HG02840 (cell line): ENCODE data around the gene LCN1.
"Not testable (repeated sequence)": the region's sequence is repeated elsewhere in the genome, so short reads cannot be mapped to it uniquely, and the experiment has no call there.

Experiments used
- ATAC-seq: cut with Tn5 transposase; IDR thresholded peaks from one replicate; pipeline ENCODE4 v1.9.1; 2021; ENCODE audit warnings: mild to moderate bottlenecking, moderate library complexity, moderate number of reproducible peaks; ENCODE audit not compliant: unreplicated experiment, low FRiP score

Gene LCN1

DNA sequence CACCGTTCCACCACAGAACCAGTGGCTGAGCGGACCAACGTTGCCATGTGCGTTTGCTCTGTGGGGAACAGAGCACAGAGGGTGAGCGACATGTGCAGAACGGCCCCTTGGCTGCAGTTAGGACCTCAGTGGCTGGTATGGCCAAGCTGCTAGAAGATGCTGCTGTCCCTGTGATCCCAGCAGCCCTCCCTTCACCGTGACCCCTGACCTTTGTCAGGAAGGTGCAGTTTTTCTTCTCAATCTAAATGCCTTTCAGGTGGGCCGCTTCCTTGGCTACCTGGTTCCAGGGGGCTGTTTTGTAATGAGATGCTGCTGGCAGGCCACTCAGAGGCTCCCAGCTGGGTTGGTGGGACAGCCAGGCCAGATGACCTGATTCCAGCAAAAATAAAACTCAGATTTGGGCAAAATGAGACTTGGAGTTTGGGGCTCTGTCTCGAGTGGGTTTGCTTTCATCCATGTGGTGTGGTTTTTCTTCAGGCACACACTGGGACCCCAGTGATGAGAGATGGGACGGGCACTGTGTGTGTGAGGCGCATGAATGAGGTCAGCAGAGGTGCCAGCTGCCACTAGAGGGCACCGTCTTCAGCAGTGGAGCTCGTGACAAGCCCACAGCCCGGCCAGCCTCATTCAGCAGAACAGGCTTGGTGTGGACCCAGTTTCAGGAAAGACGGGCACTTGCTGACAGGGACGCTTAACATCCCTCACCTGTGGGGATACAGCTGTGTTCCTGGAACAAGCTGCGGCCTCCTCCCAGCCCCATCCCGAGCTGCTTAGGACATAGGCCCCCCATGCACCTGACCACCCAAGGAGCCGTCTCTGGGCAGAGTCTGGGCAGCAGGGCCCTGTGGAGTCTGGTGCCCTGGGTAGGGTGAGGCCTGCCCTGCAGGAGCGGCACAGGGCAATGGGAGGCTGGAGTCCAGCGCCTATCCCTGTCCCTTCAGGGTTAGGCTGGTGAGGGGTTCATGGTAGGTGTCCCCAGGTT, 16.7 kb upstream of the LCN1 start:
- no peak for ATAC-seq

DNA sequence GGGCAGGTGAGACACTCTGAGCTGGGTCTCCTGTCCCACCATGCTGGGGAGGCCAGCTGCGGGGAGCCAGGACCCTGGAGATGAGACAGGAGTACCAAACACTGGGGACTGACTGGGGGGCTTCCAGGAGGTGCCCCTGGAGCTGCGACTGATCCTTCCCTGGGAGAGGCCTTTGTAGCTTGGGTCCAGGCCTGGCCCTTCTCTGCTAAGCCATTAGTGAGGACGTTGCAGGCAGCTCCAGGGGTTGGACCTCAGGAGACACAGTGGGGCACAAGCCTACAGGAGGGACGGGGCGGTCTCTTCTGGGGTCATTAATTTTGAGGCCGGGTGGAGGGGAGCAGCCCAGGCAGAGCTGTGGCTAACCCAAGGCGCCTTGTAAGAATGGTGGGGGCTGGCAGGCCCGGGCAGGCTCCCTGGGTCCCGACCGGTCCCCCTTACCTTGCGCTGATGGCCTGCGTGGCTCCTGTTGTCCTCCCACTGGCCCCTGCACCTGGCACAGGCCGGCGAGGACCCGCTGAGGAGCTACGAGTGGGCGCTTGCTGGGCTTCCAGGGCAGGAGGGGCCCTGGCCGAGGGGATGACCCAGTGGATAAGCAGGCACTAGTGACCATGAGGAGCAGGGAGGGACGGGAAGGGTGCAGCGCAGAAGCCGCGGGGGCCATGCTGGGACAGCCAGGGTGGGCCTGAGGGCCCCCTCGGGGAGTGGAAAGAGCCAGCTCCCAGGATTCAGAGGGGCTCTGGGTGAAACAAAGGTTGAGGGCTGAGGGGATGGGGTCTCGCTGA, 15.6 kb upstream of the LCN1 start:
- ATAC-seq, result no peak

DNA sequence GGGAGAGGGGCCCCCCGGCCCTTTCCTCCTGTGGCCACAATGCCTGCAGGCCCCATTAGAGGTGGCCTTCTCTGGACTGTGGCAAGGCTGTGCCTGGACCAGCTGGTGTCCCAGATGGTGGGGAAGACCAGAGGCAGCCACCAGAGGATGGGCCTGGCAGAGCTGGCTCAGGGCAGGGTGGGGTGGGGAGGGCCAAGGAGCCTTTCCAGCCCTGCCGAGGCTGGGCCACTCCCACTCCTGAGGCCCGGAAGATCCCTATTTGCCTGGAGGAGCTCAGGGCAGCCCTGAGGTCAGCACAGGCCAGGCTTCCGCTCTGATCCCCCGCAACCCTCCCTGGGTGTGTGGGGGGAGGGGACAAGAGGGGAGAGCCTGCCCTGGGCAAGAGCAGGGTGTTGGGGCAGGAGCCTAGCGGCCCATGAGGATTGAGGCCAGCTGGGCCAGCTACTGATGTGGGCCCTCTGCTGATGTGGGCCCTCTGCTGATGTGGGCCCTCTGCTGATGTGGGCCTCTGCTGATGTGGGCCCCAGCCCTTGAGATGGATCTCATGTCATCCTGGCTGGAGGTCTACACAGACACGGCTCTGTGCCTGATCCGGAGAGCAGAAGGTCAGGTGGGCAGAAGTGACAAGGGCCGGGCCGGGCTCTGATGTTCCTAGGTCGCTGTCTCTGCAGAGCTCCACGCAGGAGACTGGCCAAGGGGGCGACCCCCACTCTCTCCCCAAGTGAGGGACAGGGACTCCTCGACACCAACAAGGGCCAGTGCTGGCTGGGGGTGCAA, 14.7 kb upstream of the LCN1 start:
- no peak for ATAC-seq

DNA sequence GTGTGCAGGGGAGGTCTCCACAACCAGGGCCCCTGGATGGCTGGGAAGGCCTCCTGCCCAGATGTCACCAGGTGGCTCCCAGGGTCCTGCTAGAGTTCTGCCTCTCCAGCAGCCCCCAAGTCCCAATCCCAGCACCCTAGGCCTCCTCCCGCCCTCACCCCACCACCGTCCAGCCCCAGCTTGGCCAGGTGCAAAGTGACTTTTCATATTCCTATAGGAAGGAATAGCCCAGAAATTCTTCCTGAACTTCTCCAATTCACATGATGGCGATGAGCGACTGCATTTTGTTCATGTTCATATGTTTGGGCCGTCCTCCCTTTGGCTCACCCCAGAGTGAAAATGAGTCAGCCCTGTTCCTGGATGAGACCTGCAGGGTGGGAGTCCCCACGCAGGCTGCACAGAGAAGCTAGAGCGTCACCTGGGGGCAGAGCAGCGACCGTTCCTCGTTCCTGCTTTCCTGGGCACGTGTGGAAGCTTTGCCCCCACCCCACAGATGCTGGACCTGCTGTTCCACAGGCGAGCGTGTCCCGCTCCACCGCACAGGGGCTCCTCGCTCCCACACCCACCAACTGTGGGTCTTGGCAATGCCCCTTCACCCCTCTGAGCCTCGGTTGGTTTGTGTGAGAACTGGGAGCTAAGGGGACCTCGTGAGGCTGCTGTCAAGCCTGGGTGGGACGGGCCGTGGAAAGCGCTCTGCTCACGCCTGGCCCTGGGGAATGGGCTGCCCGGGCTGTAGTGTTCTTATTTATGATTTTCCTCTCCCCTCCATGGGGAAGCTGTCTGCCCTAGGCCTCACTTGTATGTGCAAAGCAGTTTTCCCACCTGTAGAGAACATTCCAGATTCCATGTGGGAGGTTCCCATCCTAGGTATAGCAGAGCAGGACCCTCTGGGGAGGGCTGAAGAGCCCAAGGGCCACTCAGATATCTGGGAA, 13.9 kb upstream of the LCN1 start:
- no peak for ATAC-seq

DNA sequence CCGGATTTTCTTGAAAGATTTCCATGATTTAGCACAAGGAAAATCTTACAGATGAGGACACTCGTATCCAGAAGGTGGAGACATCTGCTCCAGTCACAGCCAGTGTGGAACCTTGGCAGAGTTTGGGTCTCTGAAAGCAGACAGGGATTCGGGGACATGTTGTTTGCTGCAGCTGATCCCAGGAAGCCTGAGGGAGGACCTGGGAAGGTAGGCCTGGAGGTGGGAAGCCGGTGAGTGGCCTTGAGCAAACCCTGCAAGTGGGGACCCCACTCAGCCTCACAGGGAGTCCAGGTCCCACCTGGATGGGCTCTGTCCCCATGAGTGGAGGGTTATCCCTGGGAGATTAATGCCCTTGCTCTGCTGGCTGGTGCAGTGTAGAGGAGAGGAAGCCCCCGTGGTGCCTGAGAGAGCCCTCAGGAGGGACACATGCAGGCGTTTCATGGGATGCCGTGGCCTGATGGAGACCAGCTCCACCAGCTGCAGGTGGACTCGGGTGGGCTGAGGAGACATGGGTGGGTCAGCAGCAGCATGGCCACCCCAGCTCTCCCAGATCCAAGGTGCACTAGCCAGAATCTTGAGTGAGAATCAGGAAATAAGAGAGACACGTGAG, 12.9 kb upstream of the LCN1 start:
- no peak for ATAC-seq

DNA sequence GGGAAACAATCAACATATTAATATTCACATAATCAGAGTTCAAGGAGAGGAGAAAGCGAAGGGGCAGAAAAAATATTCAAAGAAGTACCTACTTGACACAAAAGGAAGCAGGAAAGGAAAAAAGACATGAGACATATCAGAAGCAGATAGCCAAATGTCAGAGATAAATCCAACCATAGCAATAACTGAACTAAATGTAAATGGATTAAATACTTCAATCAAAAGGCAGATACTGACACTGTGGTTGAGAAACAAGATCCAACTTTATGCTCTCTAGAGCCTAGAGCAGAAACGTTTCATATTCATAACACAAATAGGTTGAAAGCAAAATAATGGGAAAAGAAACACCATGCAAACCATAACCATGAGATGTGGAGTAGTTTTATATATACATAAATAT, 11.8 kb upstream of the LCN1 start:
- ATAC-seq, result no peak

DNA sequence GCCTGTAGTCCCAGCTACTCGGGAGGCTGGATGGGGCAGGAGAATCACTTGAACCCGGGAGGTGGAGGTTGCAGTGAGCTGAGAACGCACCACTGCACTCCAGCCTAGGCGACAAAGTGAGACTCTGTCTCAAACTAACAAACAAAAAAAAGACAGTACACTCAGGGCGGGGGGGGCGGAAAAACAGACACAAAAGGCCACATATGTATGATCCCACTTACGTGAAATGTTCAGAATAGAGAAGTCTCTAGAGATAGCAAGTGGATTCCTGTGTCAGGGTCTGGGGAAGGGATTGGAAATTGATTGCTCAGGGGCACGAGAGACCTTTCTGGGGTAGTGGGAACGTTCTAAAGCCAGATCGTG, 9.0 kb upstream of the LCN1 start:
- no peak for ATAC-seq

DNA sequence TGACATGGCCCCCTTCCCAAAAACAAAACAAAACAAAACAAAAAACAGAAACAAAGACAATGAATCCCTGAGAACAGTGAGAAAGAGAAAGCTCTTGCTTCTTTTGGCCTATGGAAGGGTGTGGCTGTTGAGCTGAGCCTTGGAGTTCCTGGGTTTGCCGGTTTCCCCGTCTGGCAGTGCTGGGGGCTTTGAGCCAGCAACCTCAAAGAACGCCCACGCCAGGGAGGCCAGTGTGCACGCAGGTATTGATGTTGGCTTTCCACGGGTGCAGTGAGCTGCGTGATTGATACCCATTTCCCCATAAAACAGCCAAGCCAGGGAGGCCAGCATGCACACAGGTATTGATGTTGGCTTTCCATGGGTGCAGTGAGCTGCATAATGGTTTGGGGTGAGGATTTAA, 8.3 kb upstream of the LCN1 start:
- no peak for ATAC-seq

DNA sequence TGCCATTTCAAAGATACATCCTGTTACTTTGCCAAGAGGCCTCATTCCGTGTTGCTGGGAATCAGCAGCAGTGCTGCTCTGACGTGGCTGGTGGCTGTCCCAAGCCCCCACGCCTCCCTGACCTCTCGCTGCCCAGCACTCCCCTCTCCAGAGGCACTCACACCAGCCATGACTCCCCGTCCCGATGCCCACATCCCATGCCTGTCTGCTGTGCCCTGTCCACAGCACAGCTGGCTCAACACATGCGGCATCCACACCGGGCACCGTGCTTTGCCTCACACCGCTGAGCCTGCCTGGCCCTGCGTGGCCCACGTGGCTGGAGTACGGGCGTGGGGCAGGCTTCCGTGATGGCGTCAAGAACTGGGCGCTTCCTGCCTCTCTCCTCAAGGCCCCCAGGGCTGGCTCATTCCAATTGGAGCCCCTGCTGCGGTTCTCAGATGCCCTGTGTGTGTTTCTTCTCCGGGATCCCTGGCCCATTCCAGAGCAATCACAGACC, 7.8 kb upstream of the LCN1 start:
- ATAC-seq, result no peak

DNA sequence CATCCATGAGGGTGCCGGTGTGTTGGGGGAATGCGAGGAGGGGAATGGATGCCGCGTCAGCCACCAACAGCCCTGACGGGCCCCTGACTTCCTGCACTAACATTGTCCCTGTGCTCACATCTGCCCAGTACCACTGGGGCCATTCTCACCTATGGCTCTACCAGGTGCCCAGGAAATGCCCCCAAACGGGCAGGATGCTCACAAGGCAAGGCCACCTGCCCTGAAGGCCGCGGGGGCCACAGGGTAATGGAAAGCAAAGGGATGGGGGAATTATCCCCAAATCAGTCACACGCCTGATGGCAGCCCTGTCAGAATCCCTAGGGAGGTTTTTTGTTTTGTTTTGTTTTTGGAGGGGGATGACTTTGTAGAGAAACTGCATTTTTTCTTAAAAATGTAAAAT, 7.3 kb upstream of the LCN1 start:
- not testable (repeated sequence) for ATAC-seq

DNA sequence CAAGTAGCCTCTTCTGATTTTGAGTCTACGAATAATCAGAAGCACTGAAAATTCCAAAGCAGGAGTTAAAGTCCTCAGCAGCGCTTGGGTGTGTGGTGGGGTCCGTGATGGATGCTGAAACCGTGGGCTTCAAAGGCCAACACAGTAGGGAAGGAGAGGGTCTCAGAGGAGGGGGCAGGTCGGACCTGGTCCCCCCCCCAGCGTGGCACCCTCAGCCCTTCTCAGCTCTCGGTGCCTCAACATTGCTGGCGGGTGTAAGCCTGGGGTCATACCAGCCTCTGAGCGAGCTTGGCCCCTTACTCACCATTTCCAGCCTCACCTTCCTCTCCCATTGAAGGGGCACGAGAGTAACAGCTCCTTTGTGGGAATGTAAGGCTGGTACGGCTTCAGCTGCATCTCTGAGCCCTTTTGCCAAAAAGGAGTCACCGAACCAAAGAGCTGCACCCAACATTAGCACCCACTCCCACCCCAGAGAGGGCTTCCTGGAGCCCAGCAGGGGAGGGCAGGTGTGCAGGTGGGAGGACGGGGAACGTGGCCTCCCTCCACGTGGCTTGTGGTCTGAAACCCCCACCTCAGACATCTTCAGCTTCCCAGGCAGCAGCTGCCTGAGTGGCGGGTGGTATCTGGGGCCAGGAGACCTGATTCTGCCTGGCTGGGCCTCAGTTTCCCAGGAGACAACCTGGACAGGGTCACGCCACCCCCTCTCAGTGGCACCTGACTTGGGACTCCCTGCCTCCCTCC, 6.7 kb upstream of the LCN1 start:
- ATAC-seq, result no peak

DNA sequence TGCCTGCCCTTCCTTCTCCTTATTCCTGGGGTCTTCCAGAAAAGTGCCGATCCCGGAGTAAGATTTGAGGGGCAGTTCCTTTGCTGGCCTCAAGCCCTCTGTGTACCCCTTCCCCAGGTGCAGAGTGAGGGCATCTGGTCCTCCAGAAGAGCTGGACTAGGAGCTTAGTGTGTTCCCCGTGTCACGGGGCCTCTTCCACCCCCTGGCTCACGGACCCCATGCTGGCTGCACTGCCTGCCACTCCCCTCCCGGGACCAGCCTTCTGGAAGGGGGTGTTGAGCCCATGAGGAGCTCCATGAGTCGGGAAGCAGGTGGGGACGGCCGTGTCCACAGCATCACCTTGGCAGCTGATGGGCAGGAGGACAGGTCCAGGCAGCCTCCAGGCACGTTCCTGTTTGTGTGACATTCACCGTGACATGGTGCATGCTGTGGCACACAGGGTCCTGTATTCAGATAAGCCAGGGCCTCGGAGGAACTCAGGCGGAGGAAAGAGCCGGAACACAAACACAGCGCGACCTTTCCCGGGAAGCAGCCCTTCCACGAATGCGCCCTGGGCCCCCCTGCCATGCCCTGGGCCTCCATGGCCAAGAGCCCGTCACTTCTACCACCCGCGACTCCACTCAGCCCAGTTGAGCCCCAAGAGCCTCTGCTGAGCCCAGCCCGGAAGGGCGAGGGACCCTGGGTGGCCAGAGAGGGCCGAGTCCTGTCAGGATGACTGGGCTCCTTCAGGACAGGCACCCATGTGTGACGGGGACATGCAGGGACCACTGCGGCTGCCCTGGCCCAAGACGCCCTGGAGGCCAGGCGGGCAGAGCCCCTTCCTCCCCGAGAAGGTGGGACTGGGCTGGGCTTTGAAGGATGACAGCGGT, 5.9 kb upstream of the LCN1 start:
- ATAC-seq, result no peak

DNA sequence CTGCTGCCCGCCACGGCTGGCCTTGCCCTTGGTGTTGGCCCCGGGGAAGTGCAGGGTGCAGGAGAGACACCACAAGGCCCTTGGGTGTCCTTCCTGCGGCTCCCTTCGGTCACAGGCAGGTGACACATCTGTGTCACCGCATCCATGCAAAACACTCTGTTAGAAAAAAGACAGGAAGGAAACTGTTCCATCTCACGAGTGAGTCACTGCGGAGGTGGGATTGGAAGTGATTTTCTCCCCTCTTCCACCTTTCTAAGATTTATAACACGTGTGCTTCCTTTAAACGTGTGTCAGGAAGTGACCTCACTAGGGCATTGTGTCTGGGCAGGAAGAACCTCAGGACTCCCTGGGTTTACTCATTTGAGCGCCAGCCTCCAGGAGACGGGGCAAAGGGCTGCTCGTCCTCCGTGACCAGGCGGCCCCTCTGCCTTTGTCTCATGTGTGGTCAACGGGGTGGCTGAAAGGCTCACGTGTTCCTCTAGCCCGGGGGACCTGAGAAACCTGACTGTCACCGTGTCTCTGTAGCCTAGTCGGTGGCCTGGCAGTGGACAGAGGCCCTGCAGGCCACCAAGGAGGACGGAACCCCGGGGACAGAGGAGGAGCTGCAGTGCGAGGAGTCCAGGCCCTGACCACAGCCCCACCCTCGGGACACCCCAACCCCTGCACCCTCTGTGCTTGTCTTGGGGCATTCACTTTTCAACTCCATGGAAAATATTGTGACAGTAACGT, 4.9 kb upstream of the LCN1 start:
- no peak for ATAC-seq

DNA sequence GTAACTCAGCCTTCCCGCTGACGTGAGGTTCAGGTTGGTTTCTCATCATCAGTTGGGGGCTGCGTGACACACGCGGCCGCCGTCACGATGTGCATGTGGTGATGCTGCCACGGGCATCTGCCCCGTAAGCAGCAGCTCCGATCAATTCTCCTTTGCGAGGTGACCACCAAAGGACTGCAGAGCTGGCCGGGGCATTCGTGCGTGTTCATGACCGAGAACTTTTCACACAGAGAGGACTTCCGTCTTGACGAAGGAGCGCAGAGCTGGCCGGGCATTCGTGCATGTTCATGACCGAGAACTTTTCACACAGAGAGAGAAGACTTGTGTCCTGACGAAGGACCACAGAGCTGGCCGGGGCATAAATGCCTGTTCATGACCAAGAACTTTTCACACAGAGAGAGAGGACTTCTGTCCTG, 3.8 kb upstream of the LCN1 start:
- no peak for ATAC-seq

DNA sequence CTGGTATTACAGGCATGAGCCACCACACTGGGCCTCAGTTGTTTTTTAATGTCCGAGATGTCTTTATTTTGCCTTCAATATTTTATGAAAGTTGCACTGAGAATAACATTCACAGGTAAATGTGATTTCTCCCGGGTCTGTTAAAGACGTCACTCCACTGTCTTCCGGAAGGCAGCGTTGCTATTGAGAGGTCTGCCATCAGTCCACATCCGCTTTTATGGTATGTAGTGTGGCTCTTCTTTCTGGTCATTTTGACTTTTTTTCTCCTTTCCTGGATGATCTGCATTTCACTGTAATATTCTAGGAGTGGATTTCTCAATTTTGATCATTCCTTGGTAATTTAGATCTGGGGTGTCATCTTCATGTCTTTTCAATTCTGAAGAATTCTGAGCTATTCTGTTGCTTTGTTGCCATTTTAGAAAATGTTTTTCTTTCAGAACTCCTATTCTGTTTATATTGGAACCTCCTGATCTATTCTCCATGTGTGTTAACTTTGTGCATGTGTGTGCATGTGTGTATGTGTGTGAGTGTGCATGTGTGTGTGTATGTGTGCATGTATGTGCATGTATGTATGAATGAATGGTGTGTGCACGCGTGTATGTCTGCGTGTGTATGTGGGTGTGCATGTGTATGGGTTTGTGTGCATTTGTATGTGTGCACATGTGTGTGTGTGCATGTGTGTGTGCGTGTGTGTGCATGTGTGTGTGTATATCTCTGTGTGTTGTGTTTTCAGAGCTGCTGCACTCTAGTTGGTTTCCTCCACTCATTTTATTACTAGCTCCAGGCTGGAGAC, 1.9 kb upstream of the LCN1 start:
- no peak for ATAC-seq

DNA sequence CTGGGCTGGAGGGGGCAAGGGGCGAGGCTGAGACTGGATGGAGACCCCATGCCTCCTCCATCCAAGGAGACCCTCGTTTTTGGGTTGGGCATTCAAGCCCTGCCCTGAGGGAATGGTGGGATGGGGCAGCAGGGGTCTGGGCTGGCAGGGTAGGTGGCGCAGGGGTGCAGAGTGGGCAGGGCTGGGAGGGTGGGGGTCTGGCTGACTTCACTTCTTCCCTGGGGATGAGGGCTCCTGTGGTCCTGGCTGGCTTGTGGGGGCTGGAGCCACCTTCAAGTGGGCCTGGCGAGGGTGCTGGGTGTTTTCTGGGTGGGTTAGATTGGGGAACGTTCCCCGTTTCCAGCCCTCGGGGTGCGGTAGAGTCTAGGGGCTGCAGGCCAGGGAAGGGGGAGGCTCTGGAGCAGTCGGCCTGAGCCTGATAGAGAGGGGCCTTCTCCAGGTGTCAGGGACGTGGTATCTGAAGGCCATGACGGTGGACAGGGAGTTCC, 412 bp downstream of the LCN1 start:
- no peak for ATAC-seq
